ENCODE measurements around the gene AGGF1.
"Not testable (repeated sequence)": the region's sequence is repeated elsewhere in the genome, so short reads cannot be mapped to it uniquely, and the experiment has no call there.

The AGGF1 gene

GRCh38 chr5:77022511-77023417 lies 7.4 kb upstream of the AGGF1 start:
- DNase-seq (ENCODE audit: low read depth in 4 of 4, low spot score in 1 of 4): no peak

GRCh38 chr5:77024490-77024889 lies 5.7 kb upstream of the AGGF1 start:
- DNase-seq (ENCODE audit: low read depth in 4 of 4, low spot score in 1 of 4): no peak

- no peak for DNase-seq (ENCODE audit: low read depth in 4 of 4, low spot score in 1 of 4)
These were observed 1.4 kb upstream of the AGGF1 start for GRCh38 chr5:77028631-77029375.

- DNase-seq (ENCODE audit: low read depth in 4 of 4, low spot score in 1 of 4): no peak
These were observed 773 bp upstream of the AGGF1 start for GRCh38 chr5:77029376-77029885.

- no peak for DNase-seq (ENCODE audit: low read depth in 4 of 4, low spot score in 1 of 4)
These were observed 1.7 kb downstream of the AGGF1 start for GRCh38 chr5:77031891-77032290.

GRCh38 chr5:77032635-77033034 lies 2.4 kb downstream of the AGGF1 start:
- no peak for DNase-seq (ENCODE audit: low read depth in 4 of 4, low spot score in 1 of 4)

- no peak for DNase-seq (ENCODE audit: low read depth in 4 of 4, low spot score in 1 of 4)
These were observed 3.1 kb downstream of the AGGF1 start for GRCh38 chr5:77033338-77033737.

- no peak for DNase-seq (ENCODE audit: low read depth in 4 of 4, low spot score in 1 of 4)
These were observed 5.7 kb downstream of the AGGF1 start for GRCh38 chr5:77035950-77036349.

GRCh38 chr5:77046416-77047073 lies 16.3 kb downstream of the AGGF1 start:
- no peak for DNase-seq (ENCODE audit: low read depth in 4 of 4, low spot score in 1 of 4)

- no peak for DNase-seq (ENCODE audit: low read depth in 4 of 4, low spot score in 1 of 4)
These were observed 33.8 kb downstream of the AGGF1 start for GRCh38 chr5:77064040-77064439.

GRCh38 chr5:77065256-77065655 lies 35.1 kb downstream of the AGGF1 start:
- DNase-seq (ENCODE audit: low read depth in 4 of 4, low spot score in 1 of 4): no peak

- DNase-seq (ENCODE audit: low read depth in 4 of 4, low spot score in 1 of 4): no peak
These were observed 36.0 kb downstream of the AGGF1 start for GRCh38 chr5:77066184-77066583.

- no peak for DNase-seq (ENCODE audit: low read depth in 4 of 4, low spot score in 1 of 4)
These were observed 36.7 kb downstream of the AGGF1 start for GRCh38 chr5:77066823-77067442.

- DNase-seq (ENCODE audit: low read depth in 4 of 4, low spot score in 1 of 4): no peak
These were observed 43.5 kb downstream of the AGGF1 start for GRCh38 chr5:77073667-77074066.

- no peak for DNase-seq (ENCODE audit: low read depth in 4 of 4, low spot score in 1 of 4)
These were observed 44.5 kb downstream of the AGGF1 start for GRCh38 chr5:77074745-77075144.

- peak in 3 of 4 experiments; percentile 24 to 55 (median 45) for DNase-seq (ENCODE audit: low read depth in 4 of 4, low spot score in 1 of 4)
These were observed 47.0 kb downstream of the AGGF1 start for GRCh38 chr5:77076961-77077828.

GRCh38 chr5:77077829-77078176 lies 47.6 kb downstream of the AGGF1 start:
- no peak for DNase-seq (ENCODE audit: low read depth in 4 of 4, low spot score in 1 of 4)

GRCh38 chr5:77080479-77080878 lies 50.3 kb downstream of the AGGF1 start:
- DNase-seq (ENCODE audit: low read depth in 4 of 4, low spot score in 1 of 4): not testable (repeated sequence)

- no peak for DNase-seq (ENCODE audit: low read depth in 4 of 4, low spot score in 1 of 4)
These were observed 50.7 kb downstream of the AGGF1 start for GRCh38 chr5:77080905-77081304.

GRCh38 chr5:77082280-77082679 lies 52.1 kb downstream of the AGGF1 start:
- no peak for DNase-seq (ENCODE audit: low read depth in 4 of 4, low spot score in 1 of 4)
